Activated T-cell treated with anti-CD3 and anti-CD28 coated beads for 48 hours (primary cell): Measurements from ENCODE around the gene TMTC2.
"Not testable (repeated sequence)": the region's sequence is repeated elsewhere in the genome, so short reads cannot be mapped to it uniquely, and the experiment has no call there.

Experiments
- DNase-seq: peaks from one replicate; pipeline ENCODE4 v3.0.0-alpha.2; 2020; ENCODE audit warnings: low read depth

TMTC2 gene

GRCh38 chr12:82793751-82794281 lies 107.1 kb downstream of the TMTC2 start:
- DNase-seq = no peak

GRCh38 chr12:82797480-82797879 lies 110.8 kb downstream of the TMTC2 start:
- DNase-seq = no peak

GRCh38 chr12:82800185-82800584 lies 113.5 kb downstream of the TMTC2 start:
- DNase-seq = no peak

GRCh38 chr12:82801951-82802610 lies 115.4 kb downstream of the TMTC2 start:
- no peak for DNase-seq

- DNase-seq = no peak
Measured at GRCh38 chr12:82803201-82803600, 116.5 kb downstream of the TMTC2 start.

GRCh38 chr12:82804601-82805000 lies 117.9 kb downstream of the TMTC2 start:
- no peak for DNase-seq

GRCh38 chr12:82805004-82805403 lies 118.3 kb downstream of the TMTC2 start:
- not testable (repeated sequence) for DNase-seq

GRCh38 chr12:82805812-82806497 lies 119.2 kb downstream of the TMTC2 start:
- DNase-seq = no peak

- no peak for DNase-seq
Measured at GRCh38 chr12:82807132-82807737, 120.5 kb downstream of the TMTC2 start.

- no peak for DNase-seq
Measured at GRCh38 chr12:82810568-82810967, 123.9 kb downstream of the TMTC2 start.

GRCh38 chr12:82817368-82817767 lies 130.7 kb downstream of the TMTC2 start:
- DNase-seq = no peak

- no peak for DNase-seq
Measured at GRCh38 chr12:82818271-82819035, 131.7 kb downstream of the TMTC2 start.

- no peak for DNase-seq
Measured at GRCh38 chr12:82826505-82826904, 139.8 kb downstream of the TMTC2 start.

GRCh38 chr12:82832096-82832495 lies 145.4 kb downstream of the TMTC2 start:
- no peak for DNase-seq

- no peak for DNase-seq
Measured at GRCh38 chr12:82832981-82833380, 146.3 kb downstream of the TMTC2 start.

GRCh38 chr12:82833481-82833880 lies 146.8 kb downstream of the TMTC2 start:
- no peak for DNase-seq

- no peak for DNase-seq
Measured at GRCh38 chr12:82835217-82835616, 148.5 kb downstream of the TMTC2 start.

- DNase-seq = no peak
Measured at GRCh38 chr12:82838131-82838551, 151.4 kb downstream of the TMTC2 start.

GRCh38 chr12:82838827-82839226 lies 152.1 kb downstream of the TMTC2 start:
- DNase-seq = no peak

GRCh38 chr12:82839796-82840195 lies 153.1 kb downstream of the TMTC2 start:
- no peak for DNase-seq

- no peak for DNase-seq
Measured at GRCh38 chr12:82841487-82841904, 154.8 kb downstream of the TMTC2 start.

- DNase-seq = no peak
Measured at GRCh38 chr12:82842480-82842879, 155.8 kb downstream of the TMTC2 start.
